ENCODE data around the gene SCAMP5.
A peak's percentile ranks its signal among the peaks of the same experiment; 100 is the strongest.

SCAMP5 gene

DNA sequence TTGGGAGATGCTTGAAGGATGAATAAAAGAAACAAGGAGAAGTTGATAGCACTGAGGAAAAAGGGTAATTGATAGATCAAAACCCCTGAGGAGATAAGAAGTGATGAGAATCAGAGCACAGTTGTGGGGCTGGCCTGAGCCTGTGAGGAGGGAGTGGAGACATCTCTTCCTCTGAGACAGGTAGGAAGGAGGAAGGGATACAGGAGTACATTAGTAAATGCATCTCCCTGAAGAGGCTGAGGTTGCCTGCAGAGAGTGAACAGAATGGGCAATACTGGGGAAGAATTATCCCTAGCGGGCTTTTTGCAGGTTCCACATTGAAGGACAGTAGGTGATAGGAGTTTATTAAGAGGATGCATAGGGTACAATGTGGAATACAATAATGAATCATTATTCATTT, 17.3 kb upstream of the SCAMP5 start:
- no peak for DNase-seq

DNA sequence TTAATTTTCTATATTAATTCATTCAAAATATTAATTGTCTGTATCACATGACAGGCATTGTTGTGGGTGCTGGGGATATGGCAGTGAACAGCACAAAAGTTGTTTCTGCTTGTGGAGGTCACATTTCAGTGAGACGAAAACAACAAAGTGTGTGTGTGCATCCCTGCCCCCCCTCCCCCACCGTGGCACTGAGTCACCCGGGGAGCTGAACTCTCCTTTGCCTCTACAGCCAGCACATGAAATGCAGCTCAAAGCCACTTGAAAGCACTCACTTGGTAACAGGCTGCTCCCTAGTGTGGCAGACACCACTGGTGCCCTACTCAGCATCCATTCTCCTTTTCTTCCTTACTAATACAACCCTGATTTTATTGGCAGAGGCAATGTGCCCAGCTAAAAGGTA, 16.9 kb upstream of the SCAMP5 start:
- DNase-seq: no peak

DNA sequence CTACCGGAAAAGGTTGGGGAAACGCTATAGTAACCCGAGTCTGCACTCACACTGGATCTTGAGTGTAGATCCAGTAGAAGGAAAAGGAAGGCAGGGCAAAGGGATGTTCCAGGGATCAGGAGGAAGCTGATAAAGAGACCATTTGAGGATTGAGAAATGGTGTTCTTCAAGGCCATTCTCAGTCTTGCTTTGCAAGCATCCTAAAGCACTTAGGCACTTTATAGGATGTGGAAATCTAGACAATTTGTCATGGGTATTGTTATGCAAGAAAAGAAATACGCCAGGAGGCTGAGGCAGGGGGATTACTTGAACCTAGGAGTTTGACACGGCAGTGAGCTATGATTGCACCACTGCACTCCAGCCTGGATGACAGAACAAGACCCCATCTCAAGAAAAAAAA, 13.2 kb upstream of the SCAMP5 start:
- DNase-seq: no peak

DNA sequence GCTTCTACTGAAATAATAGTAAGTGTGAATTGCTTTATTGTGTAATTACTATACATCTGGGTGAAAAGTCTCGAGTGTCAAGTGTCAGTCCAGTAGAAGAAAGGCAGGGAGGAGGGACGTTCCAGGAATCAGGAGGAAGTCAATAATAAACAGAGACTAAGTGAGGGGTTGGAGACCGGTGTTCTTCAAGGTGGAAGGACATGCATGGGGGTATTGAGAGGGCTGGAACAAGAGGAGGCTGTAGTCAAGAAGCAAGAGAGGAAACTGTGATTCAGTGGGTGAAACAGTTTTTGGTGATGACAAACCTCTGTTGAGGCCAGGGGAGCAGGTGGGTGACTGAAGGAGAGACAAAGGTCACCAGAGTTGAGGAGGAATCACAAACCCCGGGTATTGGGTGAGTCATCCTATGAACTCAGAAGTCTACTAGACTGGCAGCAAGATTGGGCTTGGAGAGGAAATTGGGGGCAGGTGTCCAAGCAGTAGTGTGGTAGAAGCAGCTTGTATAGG, 11.6 kb upstream of the SCAMP5 start:
- no peak for DNase-seq

DNA sequence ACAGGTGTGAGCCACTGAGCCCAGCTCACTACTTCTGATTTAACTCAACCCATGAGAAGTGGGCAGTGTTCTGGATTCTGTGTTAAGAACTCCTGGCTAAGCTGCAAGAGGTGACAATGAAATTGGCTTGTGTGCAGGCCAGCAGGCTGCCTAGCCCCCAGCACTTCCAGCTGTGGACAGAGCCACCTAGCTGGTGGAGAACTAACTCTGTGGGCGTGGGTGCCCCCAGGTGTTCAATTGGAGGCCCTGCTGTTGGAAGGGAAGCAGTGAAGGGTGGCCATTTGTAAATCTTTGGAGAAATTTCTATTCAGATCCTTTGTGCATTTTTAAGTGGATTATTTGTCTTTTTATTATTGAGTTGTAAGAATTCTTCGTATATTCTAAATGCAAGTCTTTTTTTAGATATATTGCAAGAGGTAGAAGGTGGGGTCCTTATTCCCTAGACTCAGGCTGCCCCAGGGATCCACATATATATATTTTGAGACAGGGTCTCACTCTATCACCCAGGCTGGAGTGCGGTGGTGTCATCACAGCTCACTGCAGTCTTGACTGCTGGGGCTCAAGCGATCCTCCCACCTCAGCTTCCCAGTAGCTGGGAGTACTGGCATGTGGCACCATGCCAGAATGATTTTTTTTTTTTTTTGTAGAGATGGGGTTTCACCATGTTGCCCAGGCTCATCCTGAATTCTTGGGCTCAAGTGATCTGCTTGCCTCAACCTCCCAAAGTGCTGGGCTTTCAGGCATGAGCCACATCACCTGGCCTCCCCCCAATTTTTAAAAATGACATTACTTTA, 7.2 kb upstream of the SCAMP5 start:
- peak; percentile 16 for DNase-seq

DNA sequence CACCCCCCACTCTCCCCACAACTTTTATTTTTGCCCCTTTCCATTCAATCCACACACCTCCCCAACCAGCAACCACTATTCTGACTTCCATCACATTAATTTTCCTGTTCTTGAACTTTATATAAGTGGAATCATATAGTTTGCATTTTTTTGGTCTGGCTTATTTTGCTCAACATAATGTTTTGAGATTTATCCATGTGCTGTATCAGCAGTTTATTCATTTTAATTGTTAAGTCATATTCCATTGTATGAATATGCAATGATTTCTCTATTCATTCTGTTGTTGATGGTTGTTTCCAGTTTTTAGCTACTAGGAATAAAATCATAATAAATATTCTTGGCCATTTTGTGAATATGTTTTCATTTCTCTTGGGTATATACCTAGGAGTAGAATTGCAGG, 5.8 kb upstream of the SCAMP5 start:
- DNase-seq: no peak

DNA sequence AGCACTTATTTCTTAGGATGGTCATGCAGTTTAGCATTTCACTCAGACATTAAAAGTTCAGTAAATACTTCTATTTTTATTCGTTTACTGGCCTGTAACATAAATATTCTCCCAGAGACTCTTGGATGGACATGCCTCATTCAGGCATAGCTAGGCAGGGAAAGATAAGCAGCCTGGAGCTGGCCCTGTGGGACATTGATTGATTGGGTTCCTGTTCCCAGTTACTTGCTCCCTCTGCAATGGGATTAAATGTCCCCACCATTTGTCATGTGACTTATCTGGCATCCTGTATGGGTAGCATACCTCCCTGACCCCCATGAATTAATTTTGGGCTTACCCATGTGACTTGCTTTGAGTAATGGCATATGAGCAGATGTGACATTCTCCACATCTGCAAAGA, 2.7 kb upstream of the SCAMP5 start:
- DNase-seq: no peak

DNA sequence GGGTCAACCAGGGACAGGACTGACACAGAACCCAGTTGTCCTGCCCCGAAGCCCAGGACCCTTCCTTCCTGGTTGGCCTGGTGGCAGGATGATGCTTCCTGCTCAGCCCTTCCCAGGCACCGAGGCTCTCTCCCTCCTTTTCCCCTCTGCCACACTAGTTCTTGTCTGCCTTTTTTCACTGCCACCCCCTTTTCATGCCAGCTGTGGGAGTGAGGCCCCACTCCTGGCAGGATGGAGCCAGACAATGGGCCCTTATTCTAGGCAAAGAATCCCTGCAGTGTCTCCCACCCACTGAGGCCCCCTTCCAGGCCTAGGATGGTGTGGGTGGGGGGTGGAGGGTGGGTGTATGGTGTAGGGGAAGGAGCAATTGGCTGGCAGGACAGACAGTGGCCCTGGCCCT, 1.1 kb upstream of the SCAMP5 start:
- DNase-seq: no peak

DNA sequence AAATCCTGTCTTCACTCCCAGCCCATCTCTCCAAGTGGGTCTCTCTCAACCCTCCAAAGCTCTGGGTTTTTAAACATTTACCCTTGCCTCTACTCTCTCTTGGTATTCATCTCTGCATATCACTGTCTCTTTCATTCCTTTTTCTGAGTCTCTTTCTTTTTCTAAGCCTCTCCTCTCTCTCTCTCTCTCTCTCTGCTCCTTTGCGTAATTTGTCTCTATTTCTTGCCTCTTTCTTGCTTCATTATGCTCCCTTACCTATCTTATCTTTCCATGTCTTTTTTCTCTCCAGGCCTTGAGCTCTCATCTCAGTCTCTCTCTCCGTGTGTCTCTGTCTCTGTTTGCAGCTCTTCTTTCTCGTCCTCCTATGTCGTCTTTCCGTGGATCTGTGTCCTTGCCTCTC, 678 bp upstream of the SCAMP5 start:
- no peak for DNase-seq

DNA sequence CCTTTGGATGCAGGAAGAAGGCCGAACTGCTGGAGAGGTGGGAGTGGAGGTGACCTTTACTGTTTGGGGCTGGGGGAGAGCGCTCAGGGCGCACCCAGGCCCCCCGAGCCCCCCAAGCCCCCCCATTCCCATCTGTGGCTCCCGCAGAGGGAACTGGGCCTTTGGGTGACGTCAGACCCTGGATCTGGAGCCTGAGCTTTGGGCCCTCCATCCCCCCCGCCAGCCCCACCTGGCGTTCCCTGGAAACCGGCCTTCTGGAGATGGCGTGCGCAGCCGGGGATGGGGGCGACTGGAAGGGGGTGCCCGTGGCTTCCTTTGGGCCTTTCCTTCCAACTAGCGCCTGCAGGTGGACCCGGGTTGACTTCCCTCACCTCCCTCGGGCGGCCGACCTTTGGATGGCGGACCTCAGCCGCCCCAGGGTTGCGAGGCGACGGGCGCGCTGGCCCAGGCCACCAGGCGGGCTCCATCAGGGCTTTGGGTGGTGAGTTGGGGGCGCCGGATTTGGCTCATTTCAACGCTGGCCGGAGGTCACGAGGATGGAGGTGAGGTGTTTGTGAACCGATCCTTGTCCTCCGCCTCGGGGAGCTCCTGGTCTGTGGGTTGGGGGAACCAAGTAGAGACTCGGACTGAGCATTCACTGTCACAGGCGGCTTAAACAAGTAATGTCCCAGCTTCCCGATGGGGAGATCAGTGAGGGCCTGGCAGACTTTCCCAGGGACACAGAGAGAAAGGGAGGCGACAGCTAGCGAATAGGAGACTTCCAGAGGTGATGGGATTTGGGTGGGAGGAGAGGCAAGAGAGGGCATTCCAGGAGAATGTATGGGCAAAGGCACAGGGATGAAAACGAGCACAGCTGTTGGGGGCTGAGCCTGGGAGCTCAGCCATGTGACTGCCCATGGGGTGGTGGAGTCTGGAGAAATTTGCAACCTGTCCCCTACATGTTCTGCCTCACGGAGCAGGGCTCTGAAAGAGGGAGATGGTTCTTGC, 709 bp downstream of the SCAMP5 start:
- no peak for DNase-seq

DNA sequence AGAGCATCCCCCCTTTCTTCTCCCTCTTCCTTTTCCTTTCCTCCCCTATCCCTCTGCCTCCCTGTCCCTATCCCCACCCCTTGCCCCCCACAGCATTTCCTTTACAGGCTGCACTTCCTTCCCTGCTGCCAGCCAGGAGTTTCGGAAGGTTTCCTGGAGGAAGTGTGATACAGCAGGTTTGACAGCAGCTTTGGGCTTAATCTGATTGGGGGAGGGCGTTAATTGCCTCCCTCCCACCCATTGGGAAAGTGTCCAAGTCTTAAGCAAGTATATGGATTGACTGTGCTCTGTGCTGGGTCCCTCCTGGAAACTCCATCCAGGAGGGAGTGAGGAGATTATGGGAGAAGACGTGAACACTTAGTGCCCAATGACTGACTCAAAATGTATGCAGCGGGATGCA, 1.8 kb downstream of the SCAMP5 start:
- no peak for DNase-seq

DNA sequence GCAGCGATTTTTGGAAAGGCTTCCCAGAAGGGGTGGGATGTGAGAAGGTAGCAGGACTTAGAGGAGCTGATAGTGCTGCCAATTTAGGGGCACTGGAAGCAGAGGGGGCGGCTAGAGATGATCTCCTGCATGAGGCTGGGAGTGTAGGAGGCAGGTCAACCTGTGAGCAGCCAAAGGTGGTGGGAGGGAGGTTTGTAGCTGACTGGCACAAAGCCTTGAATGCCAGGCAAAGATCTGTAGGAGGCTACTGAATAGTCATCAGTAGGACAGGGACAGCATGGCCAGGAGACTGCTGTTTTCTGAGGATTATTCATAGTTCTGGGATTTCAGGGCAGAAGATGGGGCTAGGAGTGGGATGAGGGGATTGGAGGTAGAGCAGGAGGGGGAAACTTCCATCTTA, 2.2 kb downstream of the SCAMP5 start:
- no peak for DNase-seq

DNA sequence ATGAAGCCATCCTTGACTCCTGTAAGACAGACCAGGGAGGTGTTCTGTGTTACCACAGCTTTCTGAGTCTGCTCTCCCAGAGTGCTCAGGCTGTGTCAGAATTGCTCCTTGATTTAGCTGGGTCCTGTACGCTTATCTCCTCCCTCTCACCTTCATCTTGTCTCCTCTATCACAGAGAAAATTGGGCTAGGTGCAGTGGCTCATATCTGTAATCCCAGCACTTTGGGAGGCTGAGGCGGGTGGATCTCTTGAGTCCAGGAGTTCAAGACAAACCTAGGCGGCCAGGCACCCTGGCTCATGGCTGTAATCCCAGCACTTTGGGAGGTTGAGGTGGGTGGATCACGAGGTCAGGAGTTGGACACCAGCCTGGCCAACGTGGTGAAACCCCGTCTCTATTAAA, 5.9 kb downstream of the SCAMP5 start:
- no peak for DNase-seq

DNA sequence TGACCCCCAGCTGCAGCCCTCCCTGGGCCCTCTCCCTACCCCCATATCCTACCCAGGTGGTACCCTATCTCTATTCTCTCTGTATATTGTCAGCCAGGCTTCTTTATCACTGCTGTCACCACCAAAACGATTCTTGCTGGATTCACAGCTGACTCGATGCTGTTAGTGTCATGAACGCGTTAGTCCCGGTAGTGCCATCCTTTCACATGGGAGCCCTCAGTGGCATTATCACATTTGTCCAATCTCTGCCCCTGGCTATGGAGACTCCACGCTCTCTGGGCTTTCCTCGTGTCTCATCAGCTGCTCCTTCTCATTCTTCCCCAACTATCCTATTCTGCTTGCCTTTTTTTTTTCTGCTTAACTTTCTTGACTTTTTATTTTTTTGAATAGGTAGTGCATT, 7.0 kb downstream of the SCAMP5 start:
- no peak for DNase-seq

DNA sequence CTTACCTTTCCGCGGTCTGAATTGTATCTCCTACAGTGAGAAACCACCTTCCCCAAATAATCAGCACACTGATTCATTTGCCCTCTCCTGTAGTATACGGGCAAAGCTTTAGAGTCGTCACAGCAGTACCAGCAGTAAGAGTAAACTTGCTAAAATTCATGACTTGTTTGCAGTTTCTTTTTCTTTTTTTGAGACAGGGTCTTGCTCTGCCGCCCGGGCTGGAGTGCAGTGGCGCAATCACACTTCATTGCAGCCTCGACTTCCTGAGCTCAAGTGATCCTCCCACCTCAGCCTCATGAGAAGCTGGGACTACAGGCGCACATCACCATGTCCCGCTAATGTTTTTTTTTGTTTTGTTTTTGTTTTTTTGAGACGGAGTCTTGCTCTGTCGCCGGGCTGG, 11.9 kb downstream of the SCAMP5 start:
- DNase-seq: no peak

DNA sequence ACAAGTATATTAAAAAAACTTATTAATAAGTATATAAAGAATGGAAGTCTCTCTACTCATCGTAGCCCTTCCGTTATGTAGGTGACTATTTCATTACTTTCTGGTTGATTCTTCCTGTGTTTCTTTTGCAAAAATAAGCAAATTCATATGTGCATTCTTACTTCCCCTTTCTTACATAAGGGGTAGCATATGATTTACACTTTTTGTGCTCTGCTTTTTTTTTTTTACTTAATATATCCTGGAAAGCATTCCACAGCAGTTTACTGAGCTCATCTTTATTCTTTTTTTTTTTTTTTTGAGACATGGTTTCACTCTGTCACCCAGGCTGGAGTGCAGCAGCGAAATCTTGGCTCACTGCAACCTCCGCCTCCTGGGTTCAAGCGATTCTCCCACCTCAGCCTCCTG, 12.9 kb downstream of the SCAMP5 start:
- no peak for DNase-seq

DNA sequence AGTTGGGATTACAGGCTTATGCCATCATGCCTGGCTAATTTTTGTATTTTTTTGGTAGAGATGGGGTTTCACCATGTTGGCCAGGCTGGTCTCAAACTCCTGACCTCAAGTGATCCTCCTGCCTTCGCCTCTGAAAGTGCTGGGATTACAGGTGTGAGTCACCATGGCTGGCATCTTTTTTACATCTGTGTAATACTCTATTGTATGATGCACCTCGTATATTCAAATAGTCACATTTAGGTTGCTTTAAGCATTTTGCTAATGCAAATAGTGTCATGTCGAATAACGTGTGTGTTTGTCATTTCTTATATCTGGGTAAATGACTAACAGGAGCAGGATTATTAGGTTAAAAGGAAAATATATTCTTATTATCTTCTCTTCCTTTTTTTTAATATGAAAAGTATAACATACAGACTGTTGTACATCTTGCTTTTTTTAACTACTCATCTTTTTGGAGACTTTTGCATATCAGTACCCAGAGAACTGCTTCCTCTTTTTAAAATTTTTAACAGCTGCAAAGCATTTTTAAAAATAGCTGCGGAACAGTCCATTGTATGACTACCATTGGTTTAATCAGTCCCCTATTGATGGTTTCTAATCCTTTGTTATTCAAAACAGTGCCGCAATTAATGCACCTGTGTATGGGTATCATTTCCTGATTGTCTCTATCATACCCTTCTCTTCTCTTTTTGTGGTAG, 13.4 kb downstream of the SCAMP5 start:
- DNase-seq: no peak

DNA sequence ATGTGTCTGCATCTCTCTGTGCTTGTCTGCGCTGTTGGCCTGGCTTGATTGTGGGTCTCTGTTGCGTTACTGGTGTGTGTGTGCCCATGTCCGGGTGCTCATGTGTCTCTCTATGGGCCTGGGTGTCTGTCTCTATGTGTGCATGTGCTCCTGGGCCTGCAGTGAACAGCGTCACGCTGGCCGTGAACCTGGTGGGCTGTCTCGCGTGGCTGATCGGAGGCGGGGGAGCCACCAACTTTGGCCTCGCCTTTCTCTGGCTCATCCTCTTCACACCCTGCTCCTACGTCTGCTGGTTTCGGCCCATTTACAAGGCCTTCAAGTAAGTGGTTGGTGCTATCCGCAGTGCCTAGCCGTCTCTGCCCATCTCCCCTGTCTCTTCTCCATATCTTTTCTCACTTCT, 21.1 kb downstream of the SCAMP5 start:
- no peak for DNase-seq

DNA sequence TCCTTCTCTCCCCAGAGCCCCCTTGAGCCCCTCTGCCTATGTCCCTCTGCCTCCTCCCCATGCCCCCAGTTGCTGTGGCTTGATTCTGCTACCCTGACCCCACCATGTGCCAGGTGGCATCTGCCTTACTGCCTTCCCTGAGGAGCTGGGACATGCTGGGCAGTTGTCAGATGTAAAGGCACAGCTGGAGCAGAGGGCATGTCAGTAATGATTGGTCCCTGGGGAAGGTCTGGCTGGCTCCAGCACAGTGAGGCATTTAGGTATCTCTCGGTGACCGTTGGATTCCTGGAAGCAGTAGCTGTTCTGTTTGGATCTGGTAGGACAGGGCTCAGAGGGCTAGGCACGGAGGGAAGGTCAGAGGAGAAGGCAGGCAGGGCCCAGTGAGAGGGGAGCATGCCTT, 24.6 kb downstream of the SCAMP5 start:
- no peak for DNase-seq

DNA sequence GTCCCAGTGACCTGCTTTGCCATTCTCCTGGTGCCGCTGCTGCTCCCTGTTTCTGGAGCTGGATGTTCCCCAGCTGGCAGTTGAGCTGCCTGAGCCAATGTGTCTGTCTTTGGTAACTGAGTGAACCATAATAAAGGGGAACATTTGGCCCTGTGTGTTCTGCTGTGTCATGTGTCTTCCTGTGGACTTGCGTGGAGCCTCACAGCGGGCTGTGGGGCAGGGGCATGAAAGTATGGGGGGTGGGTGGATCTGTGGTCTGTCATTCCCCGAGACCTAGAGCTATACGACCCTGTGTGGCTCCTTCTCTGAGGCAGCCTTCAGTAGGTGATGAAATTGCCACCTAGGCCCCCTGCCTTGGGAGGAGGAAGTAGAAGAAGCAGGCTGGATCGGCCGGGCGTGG, 26.0 kb downstream of the SCAMP5 start:
- no peak for DNase-seq

DNA sequence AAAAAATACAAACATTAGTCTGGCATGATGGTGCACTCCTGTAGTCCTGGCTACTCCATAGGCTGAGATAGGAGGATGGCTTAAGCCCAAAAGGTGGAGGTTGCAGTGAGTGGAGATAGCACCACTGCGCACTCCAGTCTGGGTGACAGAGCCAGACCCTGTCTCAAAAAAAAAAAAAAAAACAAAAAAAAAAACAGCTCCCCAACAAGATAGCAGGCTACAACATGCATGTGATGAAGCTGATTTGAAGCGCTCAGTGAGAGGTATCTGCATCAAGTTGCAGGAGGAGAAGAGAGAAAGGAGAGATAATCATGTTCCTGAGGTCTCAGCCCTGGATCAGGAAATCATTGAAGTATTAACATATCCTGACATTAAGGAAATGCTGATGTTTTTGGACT, 27.4 kb downstream of the SCAMP5 start:
- DNase-seq: no peak

DNA sequence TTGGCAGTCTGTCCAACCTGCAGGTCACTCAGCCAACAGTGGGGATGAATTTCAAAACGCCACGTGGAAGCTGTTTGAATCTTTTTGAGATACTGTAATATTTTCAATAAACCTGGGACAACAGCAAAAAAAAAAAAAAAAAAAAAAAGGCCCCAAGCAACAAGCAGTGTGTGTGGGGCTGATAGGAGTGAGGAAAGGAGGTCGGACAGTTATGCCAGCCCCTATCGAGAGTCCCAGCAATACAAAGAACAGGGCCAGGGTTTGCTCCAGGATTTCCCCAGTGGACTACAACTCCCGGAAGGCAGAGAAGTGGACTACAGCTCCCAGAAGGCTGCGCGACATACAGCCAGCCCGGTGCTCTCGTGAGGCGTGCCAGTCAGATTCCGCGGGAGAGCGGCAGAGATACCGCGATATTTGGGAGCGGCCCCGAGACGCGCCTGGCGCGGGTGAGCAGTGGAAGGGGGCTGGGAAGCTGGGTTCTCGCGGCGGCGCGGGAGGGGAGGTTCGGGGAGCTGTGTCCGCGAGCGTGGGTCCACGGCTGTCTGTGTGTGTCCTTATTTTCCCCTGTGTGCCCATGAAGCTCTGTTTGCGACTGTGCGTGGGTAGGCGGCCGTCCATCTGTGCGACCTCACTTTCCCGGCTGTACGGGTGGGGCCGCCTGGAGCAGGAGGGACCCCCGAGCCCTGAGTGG, 28.0 kb downstream of the SCAMP5 start, which contains the start of gene PPCDC:
Gene PPCDC, plus strand, starts transcription at position 410 of the 691 bp plus-strand sequence. CDS start 4,729 bp downstream, outside the sequence.
- peak; percentile 95 for DNase-seq
